HepG2 (cell line): ENCODE results near the gene NKD1. TPM values are rescaled to one million over a fixed set of nuclear protein-coding genes. Genes with fewer than 3 reads are reported as not detected.
A peak's percentile ranks its signal among the peaks of the same experiment; 100 is the strongest.

ENCODE experiments used
- BCL6 ChIP-seq: IDR thresholded peaks from 2 replicates; pipeline ENCODE4 v1.6.1; 2016; ENCODE audit warnings: missing genetic modification reagents, missing compliant biosample characterization
- BRCA1 ChIP-seq: sonication (generic); formaldehyde crosslinking; IDR thresholded peaks from 2 replicates; pipeline ENCODE4 v1.4.0; 2020; ENCODE audit warnings: missing genetic modification reagents
- CREM ChIP-seq, 2 experiments: sonication (generic) in 1 of 2; formaldehyde crosslinking in 1 of 2; IDR thresholded peaks; 2 replicates each; pipeline versions ENCODE4 v1.4.0 to v1.6.1; 2016 to 2020; ENCODE audit warnings: antibody characterized with exemption in 1 of 2, mild to moderate bottlenecking in 1 of 2, missing genetic modification reagents in 1 of 2
- EED ChIP-seq: sonication (generic); formaldehyde crosslinking; IDR thresholded peaks from 2 replicates; pipeline ENCODE4 v1.5.0; 2020; ENCODE audit warnings: mild to moderate bottlenecking, missing genetic modification reagents
- HES4 ChIP-seq: sonication (generic); formaldehyde crosslinking; IDR thresholded peaks from 2 replicates; pipeline ENCODE4 v1.9.0; 2021; ENCODE audit warnings: mild to moderate bottlenecking, missing genetic modification reagents, borderline replicate concordance
- HMGXB3 ChIP-seq: sonication (generic); formaldehyde crosslinking; IDR thresholded peaks from 2 replicates; pipeline ENCODE4 v1.4.0; 2020; ENCODE audit warnings: missing genetic modification reagents, borderline replicate concordance
- HNRNPLL ChIP-seq: fragments of 200-400 bp; formaldehyde crosslinking; IDR thresholded peaks from 2 replicates; pipeline ENCODE4 v1.6.1; 2017; ENCODE audit warnings: mild to moderate bottlenecking, low read depth, low read length; ENCODE audit not compliant: poor library complexity, severe bottlenecking
- HNRNPUL1 ChIP-seq: fragments of 200-400 bp; formaldehyde crosslinking; IDR thresholded peaks from 2 replicates; pipeline ENCODE4 v1.6.1; 2017; ENCODE audit warnings: low read depth, mild to moderate bottlenecking, low read length, moderate library complexity
- KLF6 ChIP-seq: IDR thresholded peaks from 2 replicates; pipeline ENCODE4 v1.8.0; 2016; ENCODE audit warnings: missing biosample characterization, missing genetic modification reagents
- MAFF ChIP-seq: IDR thresholded peaks from 2 replicates; pipeline ENCODE4 v1.6.1; 2011; ENCODE audit warnings: low read depth, low read length, improper control_type of control experiment
- MBNL3 ChIP-seq: fragments of 250-450 bp; sonication (Bioruptor Pico); conservative IDR thresholded peaks from 2 replicates; pipeline ENCODE4 v1.8.0; 2022; ENCODE audit warnings: mild to moderate bottlenecking, inconsistent platforms
- NAIF1 ChIP-seq: sonication (generic); formaldehyde crosslinking; IDR thresholded peaks from 2 replicates; pipeline ENCODE4 v1.5.0; 2020; ENCODE audit warnings: mild to moderate bottlenecking, missing genetic modification reagents, borderline replicate concordance
- THAP11 ChIP-seq: IDR thresholded peaks from 2 replicates; pipeline ENCODE4 v1.6.1; 2016; ENCODE audit warnings: missing biosample characterization, missing genetic modification reagents
- YY1 ChIP-seq: IDR thresholded peaks from 2 replicates; pipeline ENCODE4 v1.6.1; 2011; ENCODE audit warnings: low read length, low read depth, moderate library complexity, mild to moderate bottlenecking; ENCODE audit not compliant: insufficient read depth, insufficient replicate concordance
- ZNF20 ChIP-seq: sonication (generic); formaldehyde crosslinking; IDR thresholded peaks from 2 replicates; pipeline ENCODE4 v1.4.0; 2020; ENCODE audit warnings: mild to moderate bottlenecking, moderate library complexity, missing genetic modification reagents
- ZNF558 ChIP-seq: sonication (generic); formaldehyde crosslinking; IDR thresholded peaks from 2 replicates; pipeline ENCODE4 v1.9.0; 2022; ENCODE audit warnings: mild to moderate bottlenecking, missing genetic modification reagents, borderline replicate concordance
- ZNF580 ChIP-seq: IDR thresholded peaks from 2 replicates; pipeline ENCODE4 v1.6.1; 2016; ENCODE audit warnings: low read depth, borderline replicate concordance
- ZNF660 ChIP-seq: sonication (generic); formaldehyde crosslinking; IDR thresholded peaks from 2 replicates; pipeline ENCODE4 v1.5.1; 2020; ENCODE audit warnings: mild to moderate bottlenecking, low read depth, missing genetic modification reagents, borderline replicate concordance
- ZNF878 ChIP-seq: sonication (generic); formaldehyde crosslinking; IDR thresholded peaks from 2 replicates; pipeline ENCODE4 v1.8.1; 2023; ENCODE audit warnings: mild to moderate bottlenecking, missing genetic modification reagents, moderate library complexity
- polyA plus RNA-seq, 8 experiments: library from polyadenylated mRNA; depleted of rRNA in 3 of 8; stranded (reverse) in 7 of 8; unstranded in 1 of 8; fragments of >200 nt; fragmentation: Illumina TruSeq in 4 of 8; extraction: Trizol in 4 of 8; gene quantifications; 2 replicates each; pipeline versions ENCODE4 v1.2.1 to v1.2.3, GENCODE V29; 2011 to 2016; ENCODE audit warnings: low read depth in 4 of 8, missing spikeins in 1 of 8, mixed read lengths in 1 of 8; ENCODE audit not compliant: insufficient read depth in 1 of 8
- total RNA-seq, 5 experiments: library from RNA; depleted of rRNA; stranded (reverse); fragments of >200 nt; fragmentation: Illumina TruSeq; extraction: Trizol; gene quantifications; 2 replicates each; pipeline ENCODE4 v1.2.3, GENCODE V29; 2016; ENCODE audit warnings: low read depth in 1 of 5
- TF ChIP-seq, protein P1 (sequence below): sonication (generic); formaldehyde crosslinking; IDR thresholded peaks from 2 replicates; pipeline ENCODE4 v1.5.0; 2020; ENCODE audit warnings: missing genetic modification reagents, mild to moderate bottlenecking, borderline replicate concordance
- TF ChIP-seq, protein P2 (sequence below): IDR thresholded peaks from 2 replicates; pipeline ENCODE4 v1.6.1; 2016; ENCODE audit warnings: mild to moderate bottlenecking

NKD1 gene
- total and polyA plus RNA-seq, 2 of the 13 experiments (the other 11 are each of a cell fraction or from before 2014, with no cell fraction given) = 70.4 to 121 TPM

GRCh38 chr16:50665128-50665878 is 117.1 kb downstream of the NKD1 start (continued):
- TF ChIP-seq CREM (IDR thresholded peaks at IDR 0.05) = no peak
- no peak for TF ChIP-seq CREM (CRISPR knock-in tag; IDR thresholded peaks at IDR 0.05)
- TF ChIP-seq HMGXB3 (CRISPR knock-in tag) = 0 out of 2 replicates have a peak, but pooled peaks have one; percentile 59
- 0 out of 2 replicates have a peak, but pooled peaks have one; percentile 41 for TF ChIP-seq NAIF1 (CRISPR knock-in tag)
- TF ChIP-seq YY1 = peak; percentile 28
- 0 out of 2 replicates have a peak, but pooled peaks have one; percentile 44 for TF ChIP-seq KLF6 (CRISPR knock-in tag)
- TF ChIP-seq EED = no peak
- TF ChIP-seq ZNF580 (CRISPR knock-in tag) = peak; percentile 49; the same call in 1 of the 2 replicates
- TF ChIP-seq MAFF = 0 out of 2 replicates have a peak, but pooled peaks have one; percentile 6
- TF ChIP-seq HES4 (CRISPR knock-in tag) = no peak
- TF ChIP-seq, protein P1, sequence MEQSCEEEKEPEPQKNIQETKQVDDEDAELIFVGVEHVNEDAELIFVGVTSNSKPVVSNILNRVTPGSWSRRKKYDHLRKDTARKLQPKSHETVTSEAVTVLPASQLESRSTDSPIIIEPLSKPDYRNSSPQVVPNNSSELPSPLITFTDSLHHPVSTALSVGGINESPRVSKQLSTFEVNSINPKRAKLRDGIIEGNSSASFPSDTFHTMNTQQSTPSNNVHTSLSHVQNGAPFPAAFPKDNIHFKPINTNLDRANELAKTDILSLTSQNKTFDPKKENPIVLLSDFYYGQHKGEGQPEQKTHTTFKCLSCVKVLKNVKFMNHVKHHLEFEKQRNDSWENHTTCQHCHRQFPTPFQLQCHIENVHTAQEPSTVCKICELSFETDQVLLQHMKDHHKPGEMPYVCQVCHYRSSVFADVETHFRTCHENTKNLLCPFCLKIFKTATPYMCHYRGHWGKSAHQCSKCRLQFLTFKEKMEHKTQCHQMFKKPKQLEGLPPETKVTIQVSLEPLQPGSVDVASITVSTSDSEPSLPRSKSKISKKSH (CRISPR knock-in tag) = 0 out of 2 replicates have a peak, but pooled peaks have one; percentile 56
- no peak for TF ChIP-seq ZNF558 (CRISPR knock-in tag)
- TF ChIP-seq THAP11 (CRISPR knock-in tag) = 0 out of 2 replicates have a peak, but pooled peaks have one; percentile 10
- TF ChIP-seq BRCA1 (CRISPR knock-in tag) = 0 out of 2 replicates have a peak, but pooled peaks have one; percentile 20
- TF ChIP-seq HNRNPLL = peak; percentile 53
- no peak for TF ChIP-seq MBNL3
- TF ChIP-seq BCL6 = peak; percentile 3; the same call in 1 of the 2 replicates
- no peak for TF ChIP-seq ZNF660 (CRISPR knock-in tag)
- no peak for TF ChIP-seq ZNF878 (CRISPR knock-in tag)
- TF ChIP-seq, protein P2, sequence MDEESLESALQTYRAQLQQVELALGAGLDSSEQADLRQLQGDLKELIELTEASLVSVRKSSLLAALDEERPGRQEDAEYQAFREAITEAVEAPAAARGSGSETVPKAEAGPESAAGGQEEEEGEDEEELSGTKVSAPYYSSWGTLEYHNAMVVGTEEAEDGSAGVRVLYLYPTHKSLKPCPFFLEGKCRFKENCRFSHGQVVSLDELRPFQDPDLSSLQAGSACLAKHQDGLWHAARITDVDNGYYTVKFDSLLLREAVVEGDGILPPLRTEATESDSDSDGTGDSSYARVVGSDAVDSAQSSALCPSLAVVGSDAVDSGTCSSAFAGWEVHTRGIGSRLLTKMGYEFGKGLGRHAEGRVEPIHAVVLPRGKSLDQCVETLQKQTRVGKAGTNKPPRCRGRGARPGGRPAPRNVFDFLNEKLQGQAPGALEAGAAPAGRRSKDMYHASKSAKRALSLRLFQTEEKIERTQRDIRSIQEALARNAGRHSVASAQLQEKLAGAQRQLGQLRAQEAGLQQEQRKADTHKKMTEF (CRISPR knock-in tag) = peak; percentile 53
- 0 out of 2 replicates have a peak, but pooled peaks have one; percentile 55 for TF ChIP-seq ZNF20 (CRISPR knock-in tag)
- no peak for TF ChIP-seq HNRNPUL1
